Measurements from ENCODE around the gene FOXD3. TPM values are rescaled to one million over a fixed set of nuclear protein-coding genes. Genes with fewer than 3 reads are reported as not detected.

FOXD3 gene
- total RNA-seq, 2 donors from 2014 or later = 0.35 to 1.0 TPM

GRCh38 chr1:63321785-63322113, 618 bp upstream of the FOXD3 start:
- H3K9ac ChIP-seq (ENCODE audit: low read depth in 2 of 2, low read length in 2 of 2) = peak overlapping the region in 1 of 2 donors; percentile 5
- intact Hi-C loops (cut with DNase I) = no loop called here
- H3K36me3 ChIP-seq = no peaks in the 10 kb centered on the region
- H3K27me3 ChIP-seq = peaks cover 98% of the 10 kb centered on the region
- DNase-seq = no peak
- H3K9me3 ChIP-seq = no peaks in the 10 kb centered on the region
- peaks cover 19% of the 10 kb centered on the region for H3K4me1 ChIP-seq
- H3K4me3 ChIP-seq = peak overlapping the region; percentile 61
- TF ChIP-seq CTCF (IDR thresholded peaks at IDR 0.05) = no peak
- H3K27ac ChIP-seq = no peak overlapping the region

GRCh38 chr1:63322944-63323864, 837 bp downstream of the FOXD3 start:
- peak; percentile 41 for DNase-seq

GRCh38 chr1:63323865-63324778, 1.8 kb downstream of the FOXD3 start:
- peak overlapping the region; percentile 61 for H3K4me3 ChIP-seq
- H3K27me3 ChIP-seq = peaks cover 98% of the 10 kb centered on the region
- no peaks in the 10 kb centered on the region for H3K36me3 ChIP-seq
- no peak for TF ChIP-seq CTCF (IDR thresholded peaks at IDR 0.05)
- DNase-seq = no peak
- H3K27ac ChIP-seq = no peak overlapping the region
- no peak overlapping the region for H3K9ac ChIP-seq (ENCODE audit: low read depth in 2 of 2, low read length in 2 of 2)
- no peaks in the 10 kb centered on the region for H3K9me3 ChIP-seq
- H3K4me1 ChIP-seq = peaks cover 9% of the 10 kb centered on the region
- intact Hi-C loops (cut with DNase I) = no loop called here

More at GRCh38 chr1:63322944-63323864, 837 bp downstream of the FOXD3 start:
- peaks cover 9% of the 10 kb centered on the region for H3K4me1 ChIP-seq
- no peaks in the 10 kb centered on the region for H3K36me3 ChIP-seq
- intact Hi-C loops (cut with DNase I) = no loop called here
- H3K27ac ChIP-seq = no peak overlapping the region
- TF ChIP-seq CTCF (IDR thresholded peaks at IDR 0.05) = no peak
- no peaks in the 10 kb centered on the region for H3K9me3 ChIP-seq
- H3K9ac ChIP-seq (ENCODE audit: low read depth in 2 of 2, low read length in 2 of 2) = no peak overlapping the region
- peaks cover 98% of the 10 kb centered on the region for H3K27me3 ChIP-seq
- H3K4me3 ChIP-seq = peak overlapping the region; percentile 61

GRCh38 chr1:63324779-63325119, 2.4 kb downstream of the FOXD3 start:
- no peak for TF ChIP-seq CTCF (IDR thresholded peaks at IDR 0.05)
- Histone ChIP-seq H3K27me3 (peaks cover 98% of the 10 kb centered on the region), H3K4me1 (peaks cover 9% of the 10 kb centered on the region), H3K4me3 (no peak overlapping the region), H3K36me3 (no peaks in the 10 kb centered on the region), H3K9ac (ENCODE audit: low read depth in 2 of 2, low read length in 2 of 2) (no peak overlapping the region), H3K9me3 (no peaks in the 10 kb centered on the region), H3K27ac (no peak overlapping the region)
- intact Hi-C loops (cut with DNase I) = no loop called here
- DNase-seq = no peak

GRCh38 chr1:63325279-63325985, 3.1 kb downstream of the FOXD3 start:
- Histone ChIP-seq H3K9me3 (no peaks in the 10 kb centered on the region), H3K4me3 (no peak overlapping the region), H3K4me1 (peaks cover 9% of the 10 kb centered on the region), H3K27ac (no peak overlapping the region), H3K9ac (ENCODE audit: low read depth in 2 of 2, low read length in 2 of 2) (no peak overlapping the region), H3K36me3 (no peaks in the 10 kb centered on the region), H3K27me3 (peaks cover 98% of the 10 kb centered on the region)
- no peak for TF ChIP-seq CTCF (IDR thresholded peaks at IDR 0.05)
- intact Hi-C loops (cut with DNase I) = no loop called here
- DNase-seq = no peak
